SK-N-SH (cell line): ENCODE results near the gene BAIAP3. TPM values are rescaled to one million over a fixed set of nuclear protein-coding genes. Genes with fewer than 3 reads are reported as not detected.

Experiments used
- CTCF ChIA-PET: fragments of 300-600, 350-600 bp; formaldehyde crosslinking; extraction: SDS; loops from one replicate; lab custom pipeline; 2021; lab: Yijun Ruan, JAX
- POLR2A ChIA-PET: fragments of 350-600 bp; sonication (Branson Sonifier 250); formaldehyde crosslinking; extraction: SDS; loops from one replicate; lab custom pipeline; 2020; ENCODE audit warnings: antibody characterized with exemption, inconsistent platforms; lab: Yijun Ruan, JAX
- DNase-seq: peaks from one replicate; pipeline ENCODE4 v3.0.0; 2012
- H2AFZ ChIP-seq: fragments of 200-600 bp; sonication (generic); 2 replicates; pipeline ENCODE4 v1.8.1; 2016; ENCODE audit warnings: antibody characterized with exemption, mild to moderate bottlenecking, low read depth
- H3F3A ChIP-seq: fragments of 200-600 bp; sonication (generic); replicated peaks from 2 replicates; pipeline ENCODE3; 2016; ENCODE audit warnings: antibody characterized with exemption, mild to moderate bottlenecking; ENCODE audit not compliant: insufficient read depth
- H3K27ac ChIP-seq, 2 experiments: fragments of 200-500 bp in 1 of 2; fragments of 200-600 bp in 1 of 2; sonication (Bioruptor generic) in 1 of 2; sonication (generic), shearing (Covaris generic) in 1 of 2; 2 replicates each; pipeline versions ENCODE4 v1.5.1 to v1.6.1; 2014 to 2016; ENCODE audit warnings: low read depth in 2 of 2, inconsistent platforms in 1 of 2, low read length in 1 of 2, mild to moderate bottlenecking in 1 of 2, mixed read lengths in 1 of 2
- H3K27me3 ChIP-seq: fragments of 200-600 bp; sonication (generic), shearing (Covaris generic); 2 replicates; pipeline ENCODE4 v1.6.1; 2016; ENCODE audit warnings: mixed run types; ENCODE audit not compliant: insufficient read depth
- H3K36me3 ChIP-seq, 2 experiments: fragments of 200-500 bp in 1 of 2; fragments of 200-600 bp in 1 of 2; sonication (Bioruptor generic) in 1 of 2; sonication (generic) in 1 of 2; replicated peaks in 1 of 2; 2 replicates each; pipeline versions ENCODE3 to v1.5.1; 2014 to 2016; ENCODE audit warnings: low read length in 1 of 2, mild to moderate bottlenecking in 1 of 2; ENCODE audit not compliant: insufficient read depth in 2 of 2, control insufficient read depth in 1 of 2
- H3K4me1 ChIP-seq, 2 experiments: fragments of 200-500 bp in 1 of 2; fragments of 200-600 bp in 1 of 2; sonication (Bioruptor generic) in 1 of 2; sonication (generic), shearing (Covaris generic) in 1 of 2; 2 replicates each; pipeline versions ENCODE4 v1.5.1 to v1.6.1; 2014 to 2016; ENCODE audit warnings: low read depth in 1 of 2, low read length in 1 of 2, mixed run types in 1 of 2; ENCODE audit not compliant: insufficient read depth in 2 of 2, control insufficient read depth in 1 of 2
- H3K4me2 ChIP-seq: fragments of 200-600 bp; sonication (generic), shearing (Covaris generic); 2 replicates; pipeline ENCODE4 v1.6.1; 2017; ENCODE audit warnings: mixed run types
- H3K4me3 ChIP-seq, 2 experiments: fragments of 200-500 bp in 1 of 2; fragments of 200-600 bp in 1 of 2; sonication (Bioruptor generic) in 1 of 2; sonication (generic), shearing (Covaris generic) in 1 of 2; 2 replicates each; pipeline versions ENCODE4 v1.5.1 to v1.8.1; 2014 to 2016; ENCODE audit warnings: low read depth in 2 of 2, inconsistent platforms in 1 of 2, low read length in 1 of 2, mild to moderate bottlenecking in 1 of 2, mixed read lengths in 1 of 2, moderate library complexity in 1 of 2
- H3K79me2 ChIP-seq: fragments of 200-600 bp; sonication (generic); 2 replicates; pipeline ENCODE4 v1.8.1; 2017; ENCODE audit warnings: mild to moderate bottlenecking; ENCODE audit not compliant: insufficient read depth
- H3K9ac ChIP-seq: fragments of 200-600 bp; sonication (generic); 2 replicates; pipeline ENCODE4 v1.6.1; 2017; ENCODE audit warnings: mixed run types
- H3K9me2 ChIP-seq: fragments of 200-600 bp; sonication (generic); 2 replicates; pipeline ENCODE4 v1.6.1; 2017; ENCODE audit warnings: mixed run types
- H3K9me3 ChIP-seq: fragments of 200-600 bp; sonication (generic); 2 replicates; pipeline ENCODE4 v1.6.1; 2017; ENCODE audit warnings: mixed run types, mild to moderate bottlenecking, moderate library complexity
- H4K20me1 ChIP-seq: fragments of 200-600 bp; sonication (generic); 2 replicates; pipeline ENCODE4 v1.6.1; 2017; ENCODE audit warnings: mild to moderate bottlenecking, mixed run types; ENCODE audit not compliant: insufficient read depth
- CTCF ChIP-seq: fragments of 200-600 bp; sonication (generic); IDR thresholded peaks from 2 replicates; pipeline ENCODE4 v1.6.1; 2017; ENCODE audit warnings: antibody characterized with exemption, mild to moderate bottlenecking, moderate library complexity
- EP300 ChIP-seq, 2 experiments: IDR thresholded peaks; 2 replicates each; pipeline versions ENCODE4 v1.4.0 to v1.6.1; 2012; ENCODE audit warnings: borderline replicate concordance in 1 of 2, low read depth in 1 of 2, low read length in 1 of 2
- FOSL2 ChIP-seq: IDR thresholded peaks from 2 replicates; pipeline ENCODE4 v1.4.0; 2012; ENCODE audit warnings: low read depth, mild to moderate bottlenecking, moderate library complexity, borderline replicate concordance
- FOXJ3 ChIP-seq: sonication (generic); formaldehyde crosslinking; IDR thresholded peaks from 2 replicates; pipeline ENCODE4 v1.5.1; 2020; ENCODE audit warnings: mild to moderate bottlenecking, missing genetic modification reagents
- GATA2 ChIP-seq: sonication (generic); formaldehyde crosslinking; IDR thresholded peaks from 2 replicates; pipeline ENCODE4 v1.5.0; 2020; ENCODE audit warnings: mild to moderate bottlenecking, missing genetic modification reagents
- MAX ChIP-seq: IDR thresholded peaks from 2 replicates; pipeline ENCODE4 v1.4.0; 2012; ENCODE audit warnings: low read depth
- MEF2A ChIP-seq: IDR thresholded peaks from 2 replicates; pipeline ENCODE4 v1.4.0; 2012; ENCODE audit warnings: low read depth, borderline replicate concordance
- NRF1 ChIP-seq: IDR thresholded peaks from 2 replicates; pipeline ENCODE4 v1.6.1; 2012; ENCODE audit warnings: low read depth, mild to moderate bottlenecking, low read length
- POLR2AphosphoS5 ChIP-seq: IDR thresholded peaks from 2 replicates; pipeline ENCODE4 v1.6.1; 2012; ENCODE audit warnings: low read depth, low read length
- RAD21 ChIP-seq: IDR thresholded peaks from 2 replicates; pipeline ENCODE4 v1.6.1; 2012; ENCODE audit warnings: mild to moderate bottlenecking, low read length
- RCOR1 ChIP-seq: fragments of 150-350 bp; IDR thresholded peaks from 2 replicates; pipeline ENCODE4 v1.6.1; 2017; ENCODE audit warnings: antibody characterized with exemption, low read length
- REST ChIP-seq: IDR thresholded peaks from 2 replicates; pipeline ENCODE4 v1.6.1; 2012; ENCODE audit warnings: mild to moderate bottlenecking, low read depth, low read length, moderate library complexity
- SIN3A ChIP-seq: IDR thresholded peaks from 2 replicates; pipeline ENCODE4 v1.6.1; 2012; ENCODE audit warnings: low read depth, mild to moderate bottlenecking, low read length, moderate library complexity, borderline replicate concordance
- SMC3 ChIP-seq: IDR thresholded peaks from 2 replicates; pipeline ENCODE4 v1.6.1; 2012; ENCODE audit warnings: low read depth, low read length, improper control_type of control experiment
- TCF12 ChIP-seq: IDR thresholded peaks from 2 replicates; pipeline ENCODE4 v1.4.0; 2012
- TEAD4 ChIP-seq: IDR thresholded peaks from 2 replicates; pipeline ENCODE4 v1.4.0; 2012; ENCODE audit warnings: mild to moderate bottlenecking, borderline replicate concordance; ENCODE audit not compliant: insufficient read depth
- USF1 ChIP-seq: IDR thresholded peaks from 2 replicates; pipeline ENCODE4 v1.4.0; 2012; ENCODE audit warnings: low read depth, borderline replicate concordance
- YY1 ChIP-seq: IDR thresholded peaks from 2 replicates; pipeline ENCODE4 v1.4.0; 2012; ENCODE audit warnings: low read depth, mild to moderate bottlenecking
- ZBTB33 ChIP-seq: IDR thresholded peaks from 2 replicates; pipeline ENCODE4 v1.4.0; 2012; ENCODE audit warnings: low read depth, borderline replicate concordance
- WGBS: methylation state at CpG from one replicate; pipeline ENCODE4 v1.1.6; 2017; ENCODE audit warnings: low lambda C conversion rate; 5-methylcytosine and 5-hydroxymethylcytosine counted together
- polyA plus RNA-seq, 3 experiments: library from polyadenylated mRNA; depleted of rRNA; stranded (reverse); fragments of >200 nt; gene quantifications; 2 replicates each; pipeline ENCODE4 v1.2.3, GENCODE V29; 2012

Gene BAIAP3
- polyA plus RNA-seq, 1 of the 3 experiments (the other 2 are of a cell fraction), result 1.1 TPM

- CTCF ChIA-PET, result interaction anchor here (1.7 kb wide), 1 partner anchor 26 kb away, joined by 4 read pairs; no protein-coding TSS in a partner anchor
- Histone ChIP-seq H2AFZ (no peak overlapping the region), H3K4me1 (no peaks in the 10 kb centered on the region), H3K4me3 (no peak overlapping the region), H3K36me3 (peaks cover 0 to 6% of the 10 kb centered on the region in 2 experiments), H4K20me1 (no peaks in the 10 kb centered on the region), H3K4me2 (no peak overlapping the region), H3K9me3 (no peaks in the 10 kb centered on the region), H3K27me3 (no peaks in the 10 kb centered on the region), H3K9ac (no peak overlapping the region), H3K79me2 (no peaks in the 10 kb centered on the region), H3F3A (no peaks in the 10 kb centered on the region), H3K9me2 (no peaks in the 10 kb centered on the region), H3K27ac (no peak overlapping the region)
- POLR2A ChIA-PET, result no interaction called here
- DNase-seq, result no peak
- TF ChIP-seq MEF2A, result no peak
- TF ChIP-seq EP300 (IDR thresholded peaks at IDR 0.05; ENCODE audit: borderline replicate concordance in 1 of 2, low read depth in 1 of 2, low read length in 1 of 2), result no peak
- TF ChIP-seq YY1, result no peak
- TF ChIP-seq GATA2, result no peak
- TF ChIP-seq REST, result no peak
- TF ChIP-seq TEAD4, result no peak
- TF ChIP-seq RCOR1, result no peak
- no peak for TF ChIP-seq SIN3A
- no peak for TF ChIP-seq TCF12
- no peak for TF ChIP-seq FOSL2
- no peak for TF ChIP-seq CTCF
- no peak for TF ChIP-seq POLR2AphosphoS5
- TF ChIP-seq USF1, result no peak
- TF ChIP-seq MAX, result no peak
- TF ChIP-seq NRF1, result no peak
- no peak for TF ChIP-seq RAD21
- TF ChIP-seq SMC3, result no peak
- no peak for TF ChIP-seq FOXJ3 (CRISPR knock-in tag)
- no peak for TF ChIP-seq ZBTB33
- 96% methylated on average over 4 of the region's 7 CpGs for WGBS
Measured at GRCh38 chr16:1389762-1390161, 56.3 kb downstream of the BAIAP3 start.
